Transverse colon (tissue), 4 donors: ENCODE measurements around the gene DYRK3.

ENCODE experiments used
- CTCF ChIP-seq, 5 experiments: fragments of 200-600 bp in 3 of 5; fragments of 450-650 bp in 2 of 5; sonication (generic) in 3 of 5; IDR thresholded peaks; 1 replicate in 2 of 5; 2 replicates in 3 of 5; pipeline ENCODE4 v1.5.1; 2016 to 2017; ENCODE audit warnings: antibody characterized with exemption in 5 of 5, inconsistent platforms in 3 of 5, mild to moderate bottlenecking in 2 of 5, moderate library complexity in 1 of 5
- EP300 ChIP-seq: sonication (generic); formaldehyde crosslinking; IDR thresholded peaks from one replicate; pipeline ENCODE4 v1.6.1; 2017; ENCODE audit warnings: antibody characterized with exemption, low read depth
- POLR2A ChIP-seq: fragments of 450-650 bp; IDR thresholded peaks from one replicate; pipeline ENCODE4 v1.6.1; 2016; ENCODE audit warnings: antibody characterized with exemption, mild to moderate bottlenecking, moderate library complexity
- POLR2AphosphoS5 ChIP-seq, 3 donors: sonication (generic); formaldehyde crosslinking; IDR thresholded peaks; one replicate each; pipeline ENCODE4 v1.6.1; 2016; ENCODE audit warnings: antibody characterized with exemption in 3 of 3

- TF ChIP-seq POLR2AphosphoS5 (IDR thresholded peaks at IDR 0.05) (no peak), CTCF (IDR thresholded peaks at IDR 0.05) (no peak), POLR2A (no peak), EP300 (no peak)
Observed at GRCh38 chr1:206646504-206646903, 11.2 kb downstream of the DYRK3 start.
